GM19452 (cell line): ENCODE measurements around the gene FGL2.
A peak's percentile ranks its signal among the peaks of the same experiment; 100 is the strongest.
"Not testable (repeated sequence)": the region's sequence is repeated elsewhere in the genome, so short reads cannot be mapped to it uniquely, and the experiment has no call there.

Experiments
- ATAC-seq: cut with Tn5 transposase; IDR thresholded peaks from one replicate; pipeline ENCODE4 v1.9.1; 2021; ENCODE audit not compliant: unreplicated experiment

FGL2 gene

DNA sequence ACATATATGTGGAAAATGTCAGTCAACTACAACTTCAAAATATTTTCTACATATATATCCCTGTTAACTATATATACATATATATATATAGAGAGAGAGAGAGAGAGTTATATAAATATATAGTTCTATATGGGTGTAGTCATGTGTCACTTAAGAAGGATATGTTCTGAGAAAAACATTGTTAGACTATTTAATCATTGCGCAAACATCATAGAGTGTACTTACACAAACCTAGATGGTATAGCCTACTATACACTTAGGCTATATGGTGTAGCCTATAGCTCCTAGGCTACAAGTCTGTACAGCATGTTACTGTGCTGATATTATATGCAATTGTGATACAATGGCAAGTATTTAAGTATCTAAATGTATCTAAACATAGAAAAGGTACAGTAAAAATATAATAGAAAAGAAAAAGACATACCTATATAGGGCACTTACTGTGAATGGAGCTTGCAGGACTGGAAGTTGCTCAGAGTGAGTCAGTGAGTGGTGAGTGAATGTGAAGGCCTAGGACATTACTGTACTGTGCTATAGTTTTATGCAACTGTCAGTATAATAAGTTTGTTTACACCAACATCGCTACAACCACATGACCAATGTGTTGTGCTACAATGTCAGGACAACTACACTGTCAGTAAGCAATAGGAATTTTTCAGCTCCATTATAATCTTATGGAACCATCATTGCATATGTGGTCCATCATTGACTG, 18.0 kb upstream of the FGL2 start:
- ATAC-seq: no peak

GRCh38 chr7:77216181-77216845, 16.7 kb upstream of the FGL2 start:
- ATAC-seq: no peak

DNA sequence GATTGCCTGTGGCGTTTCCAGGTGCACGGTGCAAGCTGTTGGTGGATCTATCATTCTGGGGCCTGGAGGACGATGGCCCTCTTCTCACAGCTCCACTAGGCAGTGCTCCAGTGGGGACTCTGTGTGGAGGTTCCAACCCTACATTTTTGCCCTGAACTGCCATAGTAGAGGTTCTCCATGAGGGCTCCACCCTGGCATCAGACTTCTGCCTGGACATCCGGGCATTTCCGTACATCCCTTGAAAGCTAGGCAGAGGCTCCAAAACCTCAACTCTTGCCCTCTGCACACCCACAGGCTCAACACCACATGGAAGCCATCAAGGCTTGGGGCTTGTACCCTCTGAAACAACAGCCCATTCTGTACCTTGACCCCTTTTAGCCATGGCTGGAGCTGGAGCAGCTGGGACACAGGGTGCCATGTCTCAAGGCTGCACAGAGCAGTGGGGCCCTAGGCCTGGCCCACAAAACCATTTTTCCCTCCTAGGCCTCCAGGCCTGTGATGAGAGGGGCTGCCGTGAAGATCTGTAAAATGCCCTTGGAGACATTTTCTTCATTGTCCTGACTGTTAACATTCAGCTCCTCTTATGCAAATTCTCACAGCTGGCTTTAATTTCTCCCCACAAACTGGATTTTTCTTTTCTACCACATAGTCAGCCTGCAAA, 10.0 kb upstream of the FGL2 start:
- no peak for ATAC-seq

DNA sequence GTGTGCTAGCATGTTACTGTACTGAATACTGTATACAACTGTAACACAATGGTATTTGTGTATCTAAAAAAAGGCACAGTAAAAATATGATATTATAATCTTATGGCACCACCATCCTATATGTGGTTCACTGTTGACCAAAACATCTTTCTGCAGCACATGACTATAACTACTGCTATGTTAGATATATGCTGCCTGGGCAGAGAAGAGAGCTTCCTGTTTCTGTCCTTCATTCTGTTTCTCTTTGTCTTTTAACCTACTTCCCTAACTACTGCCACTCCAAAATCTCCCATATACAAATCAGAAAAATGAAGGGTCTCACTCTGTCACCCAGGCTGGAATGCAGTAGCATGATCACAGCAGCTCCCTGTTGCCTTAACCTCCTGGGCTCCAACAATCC, 8.8 kb upstream of the FGL2 start:
- no peak for ATAC-seq

DNA sequence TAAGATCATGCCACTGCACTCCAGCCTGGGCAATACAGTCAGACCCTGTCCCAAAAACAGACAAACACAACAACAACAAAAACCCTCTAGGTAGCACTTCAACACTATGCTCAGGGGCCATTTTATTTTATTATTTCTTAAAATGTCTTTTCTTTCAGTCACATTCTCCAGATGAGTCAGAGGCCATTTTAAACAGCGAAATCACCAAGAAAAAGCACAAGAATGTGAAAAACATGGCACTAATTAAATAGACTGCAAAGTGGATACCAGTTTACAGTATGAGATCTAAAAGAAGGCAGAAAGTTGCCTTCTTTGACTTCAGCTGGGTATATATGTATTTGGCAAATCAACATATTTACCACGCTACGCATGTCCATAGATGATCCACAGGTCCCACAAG, 6.1 kb upstream of the FGL2 start:
- ATAC-seq: no peak

DNA sequence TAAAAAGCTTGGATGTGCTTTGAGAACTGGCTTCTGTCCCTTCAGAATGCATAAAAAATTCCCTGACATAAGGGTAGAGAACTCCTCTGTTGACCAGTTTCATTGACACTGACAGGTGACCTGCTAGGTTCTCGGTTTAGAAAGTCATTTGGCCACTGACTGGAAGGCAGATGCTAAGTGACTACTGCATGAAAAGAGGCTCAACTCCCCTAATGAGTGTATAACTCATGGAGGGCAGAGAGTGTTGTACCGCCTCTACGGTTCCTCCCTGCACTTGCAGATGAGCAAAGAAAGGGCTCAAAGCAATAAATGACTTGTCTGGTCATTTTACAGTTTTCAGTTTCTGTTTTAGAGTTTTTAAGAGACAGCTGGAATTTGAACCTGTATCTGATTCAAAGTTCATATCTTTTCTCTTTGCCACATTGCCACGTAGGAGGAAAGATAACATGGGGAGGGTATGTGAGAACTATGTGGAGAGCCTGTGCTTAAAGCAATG, 2.9 kb upstream of the FGL2 start:
- ATAC-seq: peak; percentile 96

DNA sequence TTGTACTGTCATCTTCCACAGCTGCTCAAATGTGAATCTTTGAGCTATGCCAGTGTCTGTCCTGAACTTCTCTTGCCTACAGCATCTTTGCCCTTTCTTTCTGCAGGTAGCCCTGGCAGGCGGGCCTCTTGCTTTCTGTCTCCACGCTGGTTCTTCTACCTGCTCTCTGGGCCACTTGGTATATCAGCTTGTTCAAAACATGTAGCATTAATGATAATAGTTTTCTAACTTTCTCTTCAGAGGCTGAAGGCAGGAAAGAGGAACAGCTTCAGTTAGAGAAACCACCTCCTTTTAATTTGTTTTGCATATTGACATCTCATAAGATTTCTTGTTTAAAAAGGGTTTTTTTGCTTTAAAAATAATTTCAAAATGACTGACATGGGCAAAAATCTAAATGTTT, 923 bp upstream of the FGL2 start:
- ATAC-seq: no peak

DNA sequence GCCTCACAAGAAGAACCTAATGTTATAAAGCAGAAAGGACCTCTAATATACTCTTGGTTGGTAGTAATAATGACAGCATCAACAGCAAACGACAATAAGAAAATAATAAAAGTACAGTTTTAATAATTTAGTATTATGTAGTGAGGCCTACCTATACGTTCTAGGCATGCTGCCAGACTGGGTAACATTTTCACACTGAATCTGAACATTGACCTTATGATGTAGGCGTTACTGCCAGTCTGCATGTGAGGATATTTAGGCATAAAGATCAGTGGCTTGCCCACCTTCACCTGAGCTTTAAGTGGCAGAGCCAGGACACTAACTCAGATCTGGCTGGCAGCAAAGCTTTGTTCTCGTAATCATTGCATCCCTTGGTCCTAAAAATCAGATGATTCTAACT, 2.5 kb downstream of the FGL2 start:
- ATAC-seq: no peak

GRCh38 chr7:77188731-77189437, 10.7 kb downstream of the FGL2 start:
- ATAC-seq: no peak

GRCh38 chr7:77185866-77186265, 13.8 kb downstream of the FGL2 start:
- no peak for ATAC-seq

DNA sequence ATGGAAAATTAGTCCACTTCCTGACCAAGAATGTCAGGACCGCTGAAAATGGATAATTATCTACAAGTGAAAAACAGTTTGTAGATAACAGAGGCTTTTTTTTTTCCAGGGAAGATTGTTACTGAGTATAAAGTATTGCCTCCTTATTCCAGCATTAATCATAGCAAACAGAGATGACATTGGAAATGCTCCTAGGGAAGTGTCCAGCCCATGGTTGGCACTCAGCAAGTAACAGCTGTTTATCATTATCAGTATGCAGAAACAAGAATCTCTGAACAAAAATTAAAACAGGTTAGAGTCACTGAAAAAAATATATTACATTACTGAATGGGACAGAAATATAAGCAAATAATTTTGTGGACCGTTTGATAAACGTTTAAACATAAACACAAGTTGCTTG, 14.6 kb downstream of the FGL2 start:
- ATAC-seq: no peak

- ATAC-seq: no peak
These were observed 15.2 kb downstream of the FGL2 start for GRCh38 chr7:77184463-77184862.

DNA sequence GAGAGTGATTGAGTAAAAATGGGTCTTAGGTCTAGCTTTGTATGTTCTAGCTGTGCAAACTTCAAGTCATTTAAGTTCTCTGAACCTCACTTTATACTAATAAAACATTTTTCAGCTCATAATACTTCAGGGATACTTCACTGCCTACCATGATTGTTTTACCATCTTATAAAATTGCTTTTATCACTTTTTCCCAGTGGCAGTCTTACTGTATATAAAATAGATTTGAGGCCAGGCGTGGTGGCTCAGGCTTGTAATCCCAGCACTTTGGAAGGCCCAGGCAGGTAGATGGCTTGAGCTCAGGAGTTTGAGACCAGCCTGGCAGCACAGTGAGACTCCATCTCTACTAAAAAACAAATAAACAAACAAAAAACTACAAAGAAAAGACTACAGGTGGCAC, 17.4 kb downstream of the FGL2 start:
- ATAC-seq: no peak

DNA sequence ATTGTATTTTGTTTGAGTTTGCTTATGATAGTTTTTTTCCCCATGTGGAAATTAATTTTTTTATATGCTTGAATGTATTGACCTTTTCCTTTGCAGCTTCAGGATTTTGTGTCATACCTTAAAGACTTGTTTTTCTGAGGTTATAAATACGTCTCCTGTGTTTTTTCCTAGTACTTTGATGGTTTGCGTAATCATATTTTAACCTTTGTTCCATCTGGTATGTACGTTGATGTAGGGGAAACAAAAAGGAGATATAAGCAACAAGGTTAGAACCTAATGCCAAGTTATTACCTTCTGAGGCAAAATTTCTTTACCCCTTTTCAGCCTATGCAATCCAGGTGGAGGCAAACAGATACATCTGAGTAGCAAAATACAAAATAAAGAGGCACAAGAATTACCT, 17.9 kb downstream of the FGL2 start:
- ATAC-seq: no peak

DNA sequence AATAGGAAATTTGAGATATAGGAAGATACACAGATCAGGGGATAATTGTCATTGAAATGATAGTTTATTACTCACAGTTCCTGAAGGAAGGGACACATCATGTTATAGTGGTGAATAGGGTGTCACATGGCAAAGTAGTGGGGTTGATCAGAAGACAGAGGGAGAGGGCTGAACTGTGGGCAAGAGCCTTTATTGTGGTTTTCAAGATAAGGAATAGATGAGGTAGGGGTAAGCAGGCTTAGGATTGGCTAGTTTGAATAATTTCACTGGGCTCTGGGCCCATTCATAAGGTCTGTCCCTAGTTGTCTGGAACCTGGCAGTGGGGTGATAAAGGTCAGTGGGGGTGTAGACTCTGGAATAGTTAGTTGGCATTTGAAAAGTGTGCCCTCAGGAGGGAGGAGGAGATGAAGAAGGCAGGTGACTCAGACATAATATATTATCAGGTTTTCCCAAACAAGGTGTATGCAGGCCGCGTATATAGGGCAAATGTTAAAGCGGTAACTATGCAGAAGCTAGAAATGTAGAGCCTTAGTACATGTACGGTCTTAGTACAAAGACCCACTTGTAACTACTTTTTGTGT, 18.5 kb downstream of the FGL2 start:
- ATAC-seq: no peak

DNA sequence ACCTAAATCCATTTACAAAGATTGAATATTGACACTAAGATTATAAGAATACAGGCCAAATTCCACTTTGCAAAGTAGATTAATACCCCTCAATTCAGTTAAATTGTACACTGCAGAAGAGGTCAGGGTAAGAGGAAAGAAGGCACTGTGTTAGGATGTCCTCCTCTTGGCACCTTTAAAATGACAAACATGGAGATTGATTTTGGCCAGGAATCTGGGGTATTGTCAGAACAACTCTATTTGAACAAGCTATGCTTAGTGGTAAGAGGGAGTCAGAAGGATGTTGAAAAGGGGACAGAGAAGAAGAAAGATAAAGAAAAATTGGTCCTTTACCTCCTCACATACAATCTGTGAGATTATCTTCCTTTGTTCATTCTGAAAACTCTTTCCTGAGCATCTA, 21.6 kb downstream of the FGL2 start:
- not testable (repeated sequence) for ATAC-seq

DNA sequence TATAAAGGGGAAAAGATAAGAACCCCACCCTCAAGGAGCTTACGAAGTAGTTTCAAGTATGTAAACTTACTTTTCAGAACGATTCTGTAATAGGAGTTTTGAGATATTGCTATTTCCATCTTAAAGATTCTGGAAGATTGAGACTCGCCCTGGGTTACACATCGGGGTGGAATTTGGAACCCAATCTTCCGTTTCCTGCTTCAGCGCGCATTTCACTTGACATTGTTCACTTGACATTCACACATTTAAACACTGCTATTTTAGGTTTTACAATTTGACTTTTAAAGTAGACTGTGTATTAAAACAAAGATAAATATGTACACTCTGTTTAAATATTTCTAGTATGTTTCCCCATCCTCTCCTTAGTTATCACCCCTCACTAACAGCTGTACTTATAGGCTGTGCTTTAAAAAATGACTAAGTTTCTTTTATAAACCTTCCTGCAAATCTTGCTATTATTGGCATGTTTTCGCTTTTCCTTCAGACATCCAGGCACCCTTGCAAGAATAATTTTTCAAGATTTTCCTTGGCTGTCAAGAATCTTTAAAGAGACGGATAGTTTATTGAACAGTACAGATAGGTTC, 22.2 kb downstream of the FGL2 start:
- not testable (repeated sequence) for ATAC-seq

DNA sequence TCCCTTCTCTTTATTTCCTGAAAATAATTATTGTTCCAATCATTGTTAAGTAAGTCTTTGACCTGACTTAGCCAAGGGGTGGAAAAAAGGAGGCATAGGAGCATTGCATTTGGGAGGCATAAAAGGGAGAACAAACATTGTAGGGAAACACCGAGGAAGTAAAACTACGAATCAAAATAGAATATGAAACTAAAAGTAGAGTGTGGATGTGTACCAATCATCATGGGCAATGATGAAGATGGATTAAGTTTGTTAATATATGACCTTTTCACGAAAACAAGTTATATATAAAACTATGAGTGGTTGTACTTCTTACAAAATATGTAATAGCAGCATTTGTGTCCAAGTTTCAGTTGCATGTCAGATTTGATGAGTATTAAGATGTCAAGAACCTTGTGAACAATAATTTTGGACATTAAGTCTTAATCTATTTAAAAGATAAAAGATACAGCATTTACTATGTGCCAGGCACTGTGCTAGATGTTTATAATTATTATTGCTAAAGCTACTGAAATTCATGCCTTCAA, 24.3 kb downstream of the FGL2 start:
- ATAC-seq: peak; percentile 85

GRCh38 chr7:77174418-77174817, 25.2 kb downstream of the FGL2 start:
- not testable (repeated sequence) for ATAC-seq

- not testable (repeated sequence) for ATAC-seq
These were observed 27.0 kb downstream of the FGL2 start for GRCh38 chr7:77172437-77173172.
